ENCODE results near the gene PGF.

PGF gene

DNA sequence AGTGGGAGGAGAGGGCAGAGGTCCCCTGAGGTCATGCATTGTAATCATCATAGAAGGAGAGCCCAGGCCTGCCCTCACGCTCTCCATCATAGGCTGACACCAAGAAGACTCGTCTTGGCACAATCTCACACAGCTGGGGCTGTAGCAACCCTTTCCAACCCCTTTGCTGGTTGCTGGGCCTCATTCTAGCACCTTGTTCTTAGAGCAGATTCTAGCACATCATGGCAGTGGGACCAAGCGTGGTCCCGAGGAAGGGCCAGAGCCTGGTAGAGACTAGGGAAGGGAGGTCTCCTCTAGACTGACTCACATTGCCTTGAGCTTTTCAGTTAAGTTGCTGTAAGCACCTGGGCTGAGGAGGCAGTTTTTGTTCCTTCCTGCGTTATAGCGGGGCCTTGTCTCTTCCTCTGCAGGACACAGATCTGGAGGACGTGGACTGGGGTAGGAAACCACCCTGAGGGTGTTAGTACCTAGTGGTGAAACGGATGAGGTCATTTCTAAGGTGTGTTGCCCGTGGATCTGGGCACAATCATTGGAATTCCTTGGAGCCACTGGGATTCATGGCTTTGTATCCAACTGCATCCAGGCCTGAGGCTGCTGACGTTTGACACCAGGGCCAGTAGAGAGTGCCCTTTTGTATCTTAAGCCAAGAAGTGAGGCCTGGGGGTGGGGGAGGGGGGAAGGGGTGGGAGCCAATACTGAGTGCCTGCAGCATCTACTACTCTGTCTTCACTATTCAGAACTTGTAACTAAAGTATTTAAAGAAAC lies 52.3 kb downstream of the PGF start:
- TF ChIP-seq, protein P1, sequence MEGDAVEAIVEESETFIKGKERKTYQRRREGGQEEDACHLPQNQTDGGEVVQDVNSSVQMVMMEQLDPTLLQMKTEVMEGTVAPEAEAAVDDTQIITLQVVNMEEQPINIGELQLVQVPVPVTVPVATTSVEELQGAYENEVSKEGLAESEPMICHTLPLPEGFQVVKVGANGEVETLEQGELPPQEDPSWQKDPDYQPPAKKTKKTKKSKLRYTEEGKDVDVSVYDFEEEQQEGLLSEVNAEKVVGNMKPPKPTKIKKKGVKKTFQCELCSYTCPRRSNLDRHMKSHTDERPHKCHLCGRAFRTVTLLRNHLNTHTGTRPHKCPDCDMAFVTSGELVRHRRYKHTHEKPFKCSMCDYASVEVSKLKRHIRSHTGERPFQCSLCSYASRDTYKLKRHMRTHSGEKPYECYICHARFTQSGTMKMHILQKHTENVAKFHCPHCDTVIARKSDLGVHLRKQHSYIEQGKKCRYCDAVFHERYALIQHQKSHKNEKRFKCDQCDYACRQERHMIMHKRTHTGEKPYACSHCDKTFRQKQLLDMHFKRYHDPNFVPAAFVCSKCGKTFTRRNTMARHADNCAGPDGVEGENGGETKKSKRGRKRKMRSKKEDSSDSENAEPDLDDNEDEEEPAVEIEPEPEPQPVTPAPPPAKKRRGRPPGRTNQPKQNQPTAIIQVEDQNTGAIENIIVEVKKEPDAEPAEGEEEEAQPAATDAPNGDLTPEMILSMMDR (IDR thresholded peaks at IDR 0.05; ENCODE audit: low read depth, low read length) = no peak
- DNase-seq (ENCODE audit: low read depth in 2 of 2) = no peak

DNA sequence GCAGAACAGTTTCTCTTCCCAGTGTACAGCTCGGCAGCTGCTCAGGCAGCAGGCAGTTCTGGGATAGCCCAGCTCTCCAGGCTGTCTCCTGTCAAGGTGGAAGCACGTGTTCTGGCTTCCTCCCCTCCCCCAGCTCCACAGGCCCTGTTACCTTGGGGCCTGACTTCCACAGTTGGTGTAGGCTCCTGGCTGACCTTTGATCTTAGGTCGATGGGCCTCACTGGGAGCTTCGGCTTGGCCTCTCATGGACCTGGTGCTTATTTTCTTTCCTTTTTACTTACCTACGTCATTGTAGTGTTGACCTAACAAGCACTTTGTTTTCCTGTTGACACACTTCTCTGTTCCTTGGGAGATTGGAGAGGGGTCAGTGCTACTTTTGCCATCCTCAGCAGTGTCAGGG lies 56.7 kb downstream of the PGF start:
- DNase-seq (ENCODE audit: low read depth in 2 of 2) = no peak
- H3K4me3 ChIP-seq (replicated peaks in 1 of 2; ENCODE audit: low read depth in 2 of 2, low read length in 2 of 2) = no peak overlapping the region
- TF ChIP-seq, protein P1 (IDR thresholded peaks at IDR 0.05; ENCODE audit: low read depth, low read length) = no peak

More for the DNA sequence above, 52.3 kb downstream of the PGF start:
- H3K4me3 ChIP-seq (replicated peaks in 1 of 2; ENCODE audit: low read depth in 2 of 2, low read length in 2 of 2) = no peak overlapping the region

- TF ChIP-seq, protein P1 (IDR thresholded peaks at IDR 0.05; ENCODE audit: low read depth, low read length) = no peak
- no peak for DNase-seq (ENCODE audit: low read depth in 2 of 2)
- no peak overlapping the region for H3K4me3 ChIP-seq (replicated peaks in 1 of 2; ENCODE audit: low read depth in 2 of 2, low read length in 2 of 2)
These were observed 57.3 kb downstream of the PGF start for GRCh38 chr14:74898083-74898482.

DNA sequence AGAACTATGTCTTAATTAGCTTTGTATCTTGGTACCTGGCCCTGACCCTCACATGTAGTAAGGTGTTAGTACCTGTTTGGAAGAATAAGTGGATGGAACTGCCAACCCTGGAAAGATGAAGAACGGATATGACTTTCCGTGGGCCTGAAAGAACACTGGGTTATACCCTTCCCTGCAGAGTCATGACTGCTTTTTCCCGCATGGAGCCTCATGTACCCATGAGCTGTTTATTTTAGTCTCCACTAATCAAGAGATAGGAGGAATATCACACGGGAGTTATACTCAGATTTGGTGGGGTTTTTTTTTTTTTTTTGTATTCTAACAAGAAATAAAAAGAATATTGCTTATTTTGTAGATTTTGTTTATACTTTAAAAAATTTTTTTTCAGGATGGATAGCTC lies 57.8 kb downstream of the PGF start:
- DNase-seq (ENCODE audit: low read depth in 2 of 2) = no peak
- TF ChIP-seq, protein P1 (IDR thresholded peaks at IDR 0.05; ENCODE audit: low read depth, low read length) = no peak
- H3K4me3 ChIP-seq (replicated peaks in 1 of 2; ENCODE audit: low read depth in 2 of 2, low read length in 2 of 2) = no peak overlapping the region

DNA sequence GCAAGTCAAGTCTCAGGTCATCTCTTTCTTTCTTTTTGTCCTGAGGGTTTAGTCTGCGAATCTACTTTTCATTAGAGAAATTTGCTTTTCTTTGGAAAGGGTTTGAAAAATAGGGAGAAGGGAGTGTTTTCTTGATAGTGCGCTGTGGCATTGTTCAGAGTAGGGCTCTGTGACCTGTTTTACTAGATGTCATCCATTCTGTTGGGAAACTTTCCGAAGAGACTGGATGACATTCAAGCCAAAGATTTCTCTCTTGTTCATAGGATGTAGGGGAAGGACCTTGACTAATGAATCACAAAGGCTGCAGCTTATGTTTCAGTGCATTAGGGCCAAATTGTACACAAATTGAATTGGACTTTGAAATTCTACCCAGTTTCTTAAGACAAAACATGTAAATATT lies 59.0 kb downstream of the PGF start:
- TF ChIP-seq, protein P1 (IDR thresholded peaks at IDR 0.05; ENCODE audit: low read depth, low read length) = no peak
- no peak overlapping the region for H3K4me3 ChIP-seq (replicated peaks in 1 of 2; ENCODE audit: low read depth in 2 of 2, low read length in 2 of 2)
- no peak for DNase-seq (ENCODE audit: low read depth in 2 of 2)

- DNase-seq (ENCODE audit: low read depth in 2 of 2) = no peak
- TF ChIP-seq, protein P1 (IDR thresholded peaks at IDR 0.05; ENCODE audit: low read depth, low read length) = no peak
- no peak overlapping the region for H3K4me3 ChIP-seq (replicated peaks in 1 of 2; ENCODE audit: low read depth in 2 of 2, low read length in 2 of 2)
These were observed 61.7 kb downstream of the PGF start for GRCh38 chr14:74893614-74894091.

Measured in cardiac fibroblast (primary cell).